Measurements from ENCODE around the gene CKMT2.
A peak's percentile ranks its signal among the peaks of the same experiment; 100 is the strongest.
"Not testable (repeated sequence)": the region's sequence is repeated elsewhere in the genome, so short reads cannot be mapped to it uniquely, and the experiment has no call there.

CKMT2 gene

DNA sequence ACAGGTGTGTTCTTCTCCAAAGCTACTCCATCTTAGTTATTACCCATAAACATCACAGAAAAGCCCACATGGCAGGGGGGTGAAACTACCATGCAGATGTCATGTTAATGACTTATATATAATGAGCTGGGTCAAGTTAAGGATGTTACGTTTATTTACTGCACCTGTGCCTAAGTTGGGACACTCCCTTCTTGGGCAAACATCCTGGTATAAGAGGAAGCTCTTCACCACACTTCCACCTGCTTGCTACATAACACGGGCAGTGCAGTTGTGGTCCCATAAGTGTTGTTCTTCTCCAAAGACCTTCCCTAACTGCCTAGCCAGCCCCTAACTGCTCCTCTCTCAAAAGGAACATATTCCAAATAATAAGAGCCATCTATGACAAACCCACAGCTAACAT, 59.0 kb downstream of the CKMT2 start:
- DNase-seq (ENCODE audit: low read depth), result no peak

DNA sequence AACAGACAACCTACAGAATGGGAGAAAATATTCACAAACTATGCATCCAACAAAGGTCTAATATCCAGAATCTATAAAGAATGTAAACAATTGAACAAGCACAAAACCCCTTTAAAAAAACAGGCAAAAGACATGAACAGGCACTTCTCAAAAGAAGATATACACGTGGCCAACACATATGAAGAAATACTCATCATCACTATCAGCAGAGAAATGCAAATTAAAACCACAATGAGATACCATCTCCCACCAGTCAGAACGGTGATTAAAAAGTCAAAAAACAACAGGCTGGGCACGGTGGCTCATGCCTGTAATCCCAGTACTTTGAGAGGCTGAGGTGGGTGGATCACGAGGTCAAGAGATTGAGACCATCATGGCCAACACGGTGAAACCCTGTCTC, 60.9 kb downstream of the CKMT2 start:
- not testable (repeated sequence) for H3K4me3 ChIP-seq (ENCODE audit: low read depth, low read length); DNase-seq (ENCODE audit: low read depth)

More for the DNA sequence above, 59.0 kb downstream of the CKMT2 start:
- no peak overlapping the region for H3K4me3 ChIP-seq (ENCODE audit: low read depth, low read length)

DNA sequence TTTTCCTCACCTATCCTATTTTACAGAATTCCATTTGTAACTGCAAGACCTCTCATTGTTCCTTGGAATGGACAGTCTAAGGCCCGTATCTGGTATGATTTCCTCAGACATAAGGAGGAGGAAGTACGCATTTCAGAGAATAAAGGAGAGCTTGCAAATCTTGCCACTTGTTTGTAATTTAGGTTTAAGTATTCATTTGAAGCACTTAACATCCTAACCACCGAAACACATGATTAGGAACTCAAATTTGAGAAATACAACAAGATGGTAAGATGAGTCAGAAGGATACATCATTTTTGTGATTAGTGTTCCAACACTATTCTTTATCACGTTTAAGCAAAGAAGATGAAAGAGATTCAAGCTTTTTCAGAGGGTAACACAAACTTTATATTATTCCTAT, 64.4 kb downstream of the CKMT2 start:
- no peak overlapping the region for H3K4me3 ChIP-seq (ENCODE audit: low read depth, low read length)
- DNase-seq (ENCODE audit: low read depth), result no peak

DNA sequence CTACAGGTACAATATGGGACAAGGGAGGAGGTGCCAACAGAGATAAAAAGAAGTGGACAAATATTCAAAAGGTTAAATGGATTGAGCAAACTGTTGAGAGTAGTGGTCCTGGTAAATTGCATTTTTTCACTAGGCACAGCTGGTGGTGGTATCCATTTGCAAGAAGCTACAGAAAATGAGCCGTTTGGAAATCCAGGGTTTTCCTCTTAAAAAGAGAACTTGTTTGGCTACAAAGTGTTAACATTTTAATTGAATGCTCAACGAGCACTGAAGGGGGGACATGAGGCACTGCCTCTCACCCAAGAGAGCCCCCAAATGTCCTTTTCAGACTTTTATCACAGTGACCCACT, 67.8 kb downstream of the CKMT2 start:
- no peak for DNase-seq (ENCODE audit: low read depth)
- peak overlapping the region; percentile 88 for H3K4me3 ChIP-seq (ENCODE audit: low read depth, low read length)

DNA sequence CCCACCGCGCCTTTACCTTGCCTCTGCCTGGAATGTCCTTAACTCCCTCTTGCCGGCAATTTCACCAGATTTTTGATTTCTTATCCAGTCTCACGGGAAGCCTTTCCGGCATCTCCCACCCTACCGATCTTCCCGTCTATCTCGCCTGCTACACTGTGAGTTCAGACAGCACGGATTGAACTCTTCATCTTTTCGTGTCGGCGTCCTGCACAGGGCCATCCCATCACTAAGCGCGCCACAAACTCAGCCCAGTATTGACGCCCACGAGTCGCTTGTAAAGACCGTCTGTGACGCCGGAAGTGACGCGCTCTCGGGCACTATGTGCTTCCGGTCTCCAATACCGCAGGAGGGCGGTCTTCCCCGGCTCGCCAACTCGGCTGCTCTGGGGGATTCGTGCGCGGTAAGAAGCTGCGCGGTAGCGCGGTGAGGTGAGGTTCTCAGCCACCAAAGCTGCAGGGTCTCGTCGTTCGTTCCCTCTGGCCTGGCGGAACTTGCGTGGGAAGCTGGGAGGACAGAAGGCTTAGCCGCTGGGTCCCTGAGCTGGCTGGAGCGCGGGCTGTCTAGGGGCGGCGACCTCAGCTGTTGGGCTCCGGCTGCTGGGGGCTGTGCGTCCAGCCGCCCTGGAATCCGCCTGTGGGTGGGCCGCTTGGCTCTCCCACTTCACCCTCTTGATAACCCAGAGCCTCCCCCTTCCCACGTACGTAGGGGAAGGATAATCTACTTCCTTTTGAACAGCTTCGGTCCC, 68.3 kb downstream of the CKMT2 start, which contains the start of gene ZCCHC9:
Gene ZCCHC9 (plus strand): TSS at position 317 of the 745 bp plus-strand sequence. CDS start 3,171 bp downstream, outside the sequence.
- DNase-seq (ENCODE audit: low read depth), result peak; percentile 83
- H3K4me3 ChIP-seq (ENCODE audit: low read depth, low read length), result peak within 1 kb of the TSS; percentile 88

DNA sequence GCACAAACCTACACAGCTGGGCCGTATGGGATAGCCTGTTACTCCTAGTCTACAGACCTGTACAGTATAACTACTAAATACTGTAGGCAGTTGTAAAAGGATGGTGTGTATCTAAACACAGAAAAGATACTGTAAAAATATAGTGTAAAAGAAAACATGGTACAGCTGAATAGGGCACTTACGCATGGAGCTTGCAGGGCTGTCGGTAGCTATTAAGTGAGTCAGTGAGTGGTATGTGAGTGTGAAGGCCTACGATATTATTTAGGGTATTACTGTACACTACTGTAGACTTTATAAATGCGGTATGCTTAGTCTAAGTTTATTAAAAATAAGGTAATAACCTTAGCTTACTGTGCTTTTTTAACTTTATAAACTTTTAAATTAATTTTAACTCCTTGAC, 69.5 kb downstream of the CKMT2 start:
- peak overlapping the region; percentile 88 for H3K4me3 ChIP-seq (ENCODE audit: low read depth, low read length)
- no peak for DNase-seq (ENCODE audit: low read depth)

DNA sequence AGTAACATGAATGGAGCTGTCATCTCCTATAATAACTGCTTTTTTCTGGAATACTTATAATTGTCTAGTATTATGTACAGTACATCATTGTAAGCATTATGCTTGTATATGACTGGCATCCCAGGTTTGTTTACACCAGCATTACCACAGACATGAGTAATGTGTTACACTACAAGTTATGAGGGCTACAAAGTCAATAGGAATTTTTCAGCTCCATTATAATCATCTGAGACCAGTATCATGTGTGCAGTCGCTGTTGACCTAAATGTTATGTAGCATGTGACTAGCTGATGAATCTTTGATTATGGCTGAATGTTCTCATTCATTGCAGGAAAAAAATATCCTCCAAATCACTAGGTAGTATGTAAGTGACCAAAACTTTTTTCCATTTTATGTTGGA, 70.4 kb downstream of the CKMT2 start:
- no peak overlapping the region for H3K4me3 ChIP-seq (ENCODE audit: low read depth, low read length)
- DNase-seq (ENCODE audit: low read depth), result no peak

DNA sequence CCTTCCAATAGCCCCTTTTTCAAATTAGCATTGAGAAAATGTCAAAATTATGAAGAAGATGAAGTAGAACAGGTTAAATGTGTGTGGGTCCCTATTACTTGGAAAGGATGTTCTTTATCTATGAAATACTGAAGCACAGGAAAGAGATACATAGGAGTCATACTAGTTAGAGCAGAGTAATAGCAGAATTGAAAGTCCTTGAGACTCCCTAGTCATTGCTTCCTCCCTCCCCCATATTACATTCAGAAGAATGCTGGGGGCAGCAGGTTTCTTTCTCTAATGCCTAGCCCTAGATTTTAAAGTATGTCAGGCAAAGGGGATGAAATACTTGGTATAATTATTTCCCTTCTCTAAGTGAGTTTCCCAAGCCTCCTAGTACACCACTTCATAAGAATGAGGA, 72.7 kb downstream of the CKMT2 start:
- DNase-seq (ENCODE audit: low read depth), result no peak
- no peak overlapping the region for H3K4me3 ChIP-seq (ENCODE audit: low read depth, low read length)

DNA sequence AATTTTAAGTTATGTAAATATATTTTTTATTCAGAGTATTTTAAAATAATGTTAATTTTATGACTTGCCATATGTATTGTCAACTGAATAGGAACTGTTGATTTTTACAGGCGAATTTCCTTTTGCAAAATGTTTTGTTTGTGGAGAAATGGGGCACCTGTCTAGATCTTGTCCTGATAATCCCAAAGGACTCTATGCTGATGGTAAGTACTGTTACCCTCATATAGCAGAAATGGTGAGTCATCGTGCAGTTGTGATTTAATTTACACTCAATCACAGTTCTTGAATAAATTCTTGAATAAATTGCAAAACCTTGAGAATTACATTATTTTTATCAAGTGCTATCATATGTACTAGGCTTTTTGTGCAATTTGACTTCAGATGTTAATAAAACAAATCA, 75.7 kb downstream of the CKMT2 start:
- H3K4me3 ChIP-seq (ENCODE audit: low read depth, low read length), result no peak overlapping the region
- no peak for DNase-seq (ENCODE audit: low read depth)

DNA sequence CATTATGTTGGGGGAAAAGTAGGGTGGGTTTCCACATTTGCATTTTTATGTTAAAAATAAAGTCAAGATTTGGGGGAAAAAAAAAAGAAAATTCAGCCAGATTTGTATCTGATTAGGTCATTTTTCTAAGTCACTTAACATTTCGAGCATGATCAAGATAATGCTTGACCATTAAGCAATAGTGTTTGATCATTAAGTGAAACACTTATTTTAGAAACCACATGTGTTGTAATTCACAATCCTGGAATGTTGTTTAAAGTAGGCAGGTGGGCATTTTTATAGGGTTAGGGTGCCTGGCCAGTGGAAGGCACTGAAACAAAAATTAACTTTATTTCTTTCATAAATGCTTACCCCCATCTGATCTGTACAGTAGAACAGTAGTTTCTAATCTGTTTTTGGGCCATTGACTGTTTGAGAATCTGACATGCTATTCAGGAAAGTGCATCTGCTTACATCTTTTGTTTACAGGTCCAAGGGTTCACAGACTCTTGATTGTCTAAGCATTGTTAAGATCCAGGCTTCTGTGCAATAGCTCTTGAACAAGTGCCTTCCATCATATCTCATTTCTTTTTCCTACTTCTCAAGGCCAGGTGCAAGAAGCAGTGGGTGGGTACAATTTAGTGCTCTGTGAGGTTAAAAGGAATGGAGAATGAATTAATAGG, 77.4 kb downstream of the CKMT2 start:
- H3K4me3 ChIP-seq (ENCODE audit: low read depth, low read length), result no peak overlapping the region
- DNase-seq (ENCODE audit: low read depth), result no peak

DNA sequence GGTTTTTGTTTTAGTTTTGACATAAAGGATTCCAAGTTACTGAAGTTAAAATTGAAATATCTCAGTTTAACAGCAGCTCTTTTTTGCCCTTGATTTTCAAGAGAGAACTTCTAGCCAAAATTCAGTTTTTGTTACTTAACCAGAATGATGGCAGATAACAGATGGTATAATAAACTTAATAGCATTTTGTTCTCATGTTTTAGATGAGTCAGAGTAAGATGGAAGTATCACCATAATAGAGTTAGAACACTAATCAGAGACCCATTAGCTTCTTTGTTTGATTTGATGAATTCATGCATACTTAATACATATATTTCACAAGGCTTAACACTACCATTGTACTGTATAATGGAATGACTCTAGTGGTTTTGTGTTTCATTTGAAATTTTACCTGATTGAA, 80.2 kb downstream of the CKMT2 start:
- no peak for DNase-seq (ENCODE audit: low read depth)

DNA sequence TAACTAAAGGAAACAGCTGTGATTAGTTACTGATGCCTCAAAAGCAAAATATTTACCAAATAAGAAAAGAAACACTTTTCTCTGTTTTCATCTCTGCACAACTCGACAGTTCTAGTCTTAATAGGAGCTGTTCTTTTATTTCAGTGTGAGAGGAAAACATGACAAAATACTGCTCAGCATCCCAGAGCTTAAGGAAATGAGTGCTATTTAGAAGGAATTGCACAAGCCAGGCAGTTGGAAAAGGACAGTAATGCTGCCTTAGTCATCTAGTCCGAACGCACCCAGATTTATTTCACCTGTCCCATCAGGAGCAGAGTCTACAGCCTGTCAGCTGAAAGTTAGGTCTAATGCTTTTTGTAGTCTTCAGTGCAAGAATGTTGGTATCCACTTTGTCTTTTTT, 80.6 kb downstream of the CKMT2 start:
- no peak for DNase-seq (ENCODE audit: low read depth)
- H3K4me3 ChIP-seq (ENCODE audit: low read depth, low read length), result no peak overlapping the region

More for the DNA sequence above, 80.2 kb downstream of the CKMT2 start:
- H3K4me3 ChIP-seq (ENCODE audit: low read depth, low read length), result no peak overlapping the region

DNA sequence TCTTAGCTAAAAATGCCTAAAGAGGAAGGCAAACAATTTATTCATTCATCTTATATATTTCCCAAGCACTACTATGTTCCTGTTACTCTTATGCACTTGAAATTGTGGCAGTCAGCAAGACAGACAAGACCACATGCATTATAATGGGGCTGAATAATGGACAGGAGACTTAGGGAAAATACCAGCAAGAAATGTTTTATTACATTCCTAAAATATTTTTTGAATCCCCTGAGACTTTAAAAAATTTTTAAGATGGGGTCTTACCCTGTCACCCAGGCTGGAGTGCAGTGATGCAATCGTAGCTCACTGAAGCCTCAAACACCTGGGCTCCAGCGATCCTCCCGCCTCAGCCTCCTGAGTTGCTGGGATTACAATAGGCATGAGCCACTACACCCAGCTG, 81.5 kb downstream of the CKMT2 start:
- H3K4me3 ChIP-seq (ENCODE audit: low read depth, low read length), result no peak overlapping the region
- no peak for DNase-seq (ENCODE audit: low read depth)

DNA sequence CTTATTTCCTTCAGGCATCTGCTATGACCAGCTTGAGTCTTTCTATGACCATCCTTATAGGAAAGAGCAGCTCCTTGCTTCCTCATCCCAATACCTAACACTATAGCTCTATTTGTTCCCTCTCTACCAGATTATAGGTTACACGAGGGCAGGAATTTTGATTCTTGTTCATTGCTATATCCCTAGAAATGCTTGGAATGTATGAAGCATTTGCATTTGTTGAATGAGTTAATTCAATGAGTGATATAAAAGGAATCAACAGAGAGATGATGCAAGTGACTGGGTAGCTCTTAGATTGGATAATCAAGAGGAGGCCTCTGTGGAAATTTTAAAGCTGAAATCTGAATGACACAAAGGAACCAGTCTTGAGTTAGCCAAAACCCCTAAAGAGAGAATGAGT, 82.2 kb downstream of the CKMT2 start:
- no peak for DNase-seq (ENCODE audit: low read depth)
- H3K4me3 ChIP-seq (ENCODE audit: low read depth, low read length), result no peak overlapping the region

DNA sequence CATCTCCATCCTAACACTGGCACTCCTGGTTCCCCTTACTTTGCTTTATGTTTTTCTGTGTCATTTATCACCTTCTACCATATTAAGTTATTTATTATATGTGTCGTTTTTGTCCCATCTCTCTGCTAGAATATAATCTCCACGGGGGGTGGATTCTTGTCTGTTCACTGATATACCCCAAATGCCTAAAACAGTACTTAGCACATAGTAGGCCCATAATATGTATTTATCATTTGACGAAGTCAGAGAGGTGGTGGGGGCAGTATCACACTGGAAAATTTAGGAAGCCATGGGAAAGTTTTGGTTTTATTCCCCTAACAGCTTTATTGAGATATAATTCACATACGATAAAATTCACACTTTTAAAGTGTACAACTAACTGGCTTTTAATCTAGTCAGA, 82.7 kb downstream of the CKMT2 start:
- H3K4me3 ChIP-seq (ENCODE audit: low read depth, low read length), result no peak overlapping the region
- no peak for DNase-seq (ENCODE audit: low read depth)

All from skeletal muscle cell (primary cell).